Activated effector memory CD4-positive, alpha-beta T cell treated with Interleukin-2 at 50 U/mL for 16 hours (primary cell): ENCODE data around the gene HEPHL1.

Experiments
- DNase-seq: peaks from one replicate; pipeline ENCODE4 v3.0.0-alpha.2; 2020

Gene HEPHL1

GRCh38 chr11:94023856-94024255 lies 2.7 kb downstream of the HEPHL1 start:
- DNase-seq = no peak

DNA sequence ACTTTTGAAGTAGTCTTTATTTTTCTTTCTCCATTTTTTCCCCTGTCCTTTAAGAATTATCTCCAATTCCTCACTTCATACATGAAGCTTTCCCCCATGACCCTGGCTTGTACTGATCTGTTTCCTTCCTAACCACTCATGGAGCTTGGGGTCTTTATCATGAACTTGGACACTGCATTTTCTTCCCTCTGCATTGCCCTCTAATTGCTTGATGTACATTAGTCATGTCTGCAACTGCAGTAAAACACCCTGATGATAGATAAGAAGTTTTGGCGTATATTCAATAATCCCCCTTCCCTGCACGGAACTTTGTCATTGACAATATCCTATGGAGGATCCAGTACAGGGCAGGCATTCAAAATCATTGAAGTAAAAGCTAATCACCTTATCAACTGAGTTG lies 3.4 kb downstream of the HEPHL1 start:
- no peak for DNase-seq

DNA sequence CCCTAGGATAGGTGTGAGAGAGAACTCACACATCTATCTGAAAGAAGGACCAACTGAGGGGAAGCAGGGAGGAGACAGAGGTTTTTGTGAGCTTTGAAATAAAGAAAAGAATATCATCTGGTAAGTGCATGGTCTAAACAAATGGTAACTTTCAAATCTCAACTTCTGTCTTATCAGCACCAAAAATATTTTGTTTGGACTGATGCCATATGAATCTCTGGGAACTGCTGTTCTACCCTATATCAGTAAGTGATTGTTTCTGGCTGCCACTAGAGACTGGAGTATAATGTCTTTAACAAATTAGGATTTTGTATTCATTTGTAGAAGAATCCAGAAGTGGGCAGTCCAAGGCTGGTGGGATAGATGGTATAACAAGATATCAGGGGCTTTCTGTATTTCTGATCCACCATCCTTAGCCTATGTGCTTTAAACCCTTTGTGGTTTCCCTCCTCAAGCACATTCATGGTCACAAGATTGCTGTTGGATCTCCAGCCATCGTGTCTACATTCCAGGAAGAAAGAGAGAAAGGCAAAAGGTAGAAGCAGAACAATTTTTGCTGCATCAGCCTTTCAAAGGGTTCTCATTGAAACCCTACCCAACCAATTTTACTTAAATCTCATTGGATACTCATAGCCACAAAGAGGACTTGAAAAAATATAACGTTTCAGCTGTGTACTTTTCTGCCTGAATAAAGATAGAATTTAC lies 4.7 kb downstream of the HEPHL1 start:
- no peak for DNase-seq

- no peak for DNase-seq
These were observed 6.1 kb downstream of the HEPHL1 start for GRCh38 chr11:94027210-94027609.

- DNase-seq = no peak
These were observed 7.3 kb downstream of the HEPHL1 start for GRCh38 chr11:94028436-94028835.

DNA sequence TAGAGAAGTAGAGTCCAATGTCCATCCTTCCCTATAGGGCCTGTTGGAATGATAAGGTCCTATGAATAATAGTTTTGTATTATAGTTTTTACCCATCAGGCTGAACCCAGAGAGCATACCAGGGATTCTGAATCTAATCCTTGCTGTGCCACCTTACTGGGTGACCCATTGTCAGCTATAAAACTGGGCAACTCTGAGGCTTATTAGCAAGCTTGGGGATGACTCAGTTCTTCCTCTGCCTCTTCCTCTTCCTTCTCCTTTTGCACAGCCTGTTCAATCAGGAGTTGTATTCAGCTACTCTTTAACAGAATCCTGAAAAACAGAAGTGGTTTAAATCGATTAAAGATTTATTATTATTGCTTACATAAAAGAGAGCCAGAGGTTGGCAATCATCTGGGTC lies 8.9 kb downstream of the HEPHL1 start:
- DNase-seq = no peak

DNA sequence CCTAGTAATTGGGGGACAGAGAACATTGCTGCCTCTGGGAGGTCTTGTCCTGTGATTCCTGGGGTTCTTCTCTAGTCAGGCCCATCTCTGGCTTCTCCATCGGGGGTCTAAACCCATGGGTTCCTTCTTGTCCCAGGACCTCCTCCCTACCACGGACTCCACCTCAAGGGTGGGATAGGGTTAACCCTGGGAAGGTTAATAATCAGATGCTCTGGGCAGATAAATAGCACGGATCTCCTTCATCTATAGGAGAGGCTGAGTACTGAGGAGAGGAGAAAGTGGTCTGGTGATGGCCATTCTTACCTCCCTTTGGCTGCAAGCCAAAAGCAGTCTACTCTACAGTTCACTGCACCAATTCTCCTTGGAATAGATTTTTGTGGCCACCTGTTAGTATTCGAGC lies 10.5 kb downstream of the HEPHL1 start:
- DNase-seq = no peak

- DNase-seq = no peak
These were observed 10.9 kb downstream of the HEPHL1 start for GRCh38 chr11:94032066-94032465.

DNA sequence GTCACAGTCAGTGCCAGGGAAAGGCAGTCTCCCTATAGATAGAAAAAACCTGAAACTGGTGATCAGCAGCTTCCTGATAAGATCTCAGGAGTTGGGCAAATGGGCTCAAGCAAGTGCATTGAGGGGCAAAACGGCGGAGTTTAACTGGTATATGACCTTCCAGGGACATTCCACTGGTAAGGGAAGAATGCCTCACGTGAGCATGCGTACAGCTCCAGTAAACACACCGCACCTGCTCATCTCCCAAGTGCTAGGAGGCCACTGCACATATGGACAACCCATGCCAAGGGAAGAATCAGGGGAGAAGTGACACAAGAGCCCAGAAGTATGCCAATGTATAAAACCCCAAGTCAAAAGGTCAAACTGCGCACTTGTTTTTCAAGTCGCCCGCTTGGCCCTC lies 11.6 kb downstream of the HEPHL1 start:
- DNase-seq = no peak

- DNase-seq = no peak
These were observed 13.1 kb downstream of the HEPHL1 start for GRCh38 chr11:94034207-94034606.

- no peak for DNase-seq
These were observed 14.9 kb downstream of the HEPHL1 start for GRCh38 chr11:94036096-94036495.

DNA sequence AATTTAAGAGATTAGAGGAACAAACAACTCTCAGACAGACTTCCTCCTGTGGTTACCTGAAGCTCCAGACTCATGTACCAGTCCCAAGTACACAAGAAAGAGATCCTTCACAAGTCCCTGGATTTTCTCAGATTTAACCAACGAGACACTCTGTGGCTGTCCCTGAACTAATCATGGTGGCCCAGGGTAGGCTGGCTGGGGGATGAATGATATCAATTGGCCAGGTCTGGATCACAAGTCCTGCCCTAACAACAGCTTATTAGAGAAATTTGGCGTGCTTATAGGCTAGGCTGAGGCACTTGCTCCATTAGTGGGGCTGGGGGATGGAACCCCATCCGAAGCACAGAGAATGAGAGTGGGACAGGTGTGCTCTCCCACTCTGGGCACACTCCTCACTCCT lies 22.1 kb downstream of the HEPHL1 start:
- DNase-seq = no peak

DNA sequence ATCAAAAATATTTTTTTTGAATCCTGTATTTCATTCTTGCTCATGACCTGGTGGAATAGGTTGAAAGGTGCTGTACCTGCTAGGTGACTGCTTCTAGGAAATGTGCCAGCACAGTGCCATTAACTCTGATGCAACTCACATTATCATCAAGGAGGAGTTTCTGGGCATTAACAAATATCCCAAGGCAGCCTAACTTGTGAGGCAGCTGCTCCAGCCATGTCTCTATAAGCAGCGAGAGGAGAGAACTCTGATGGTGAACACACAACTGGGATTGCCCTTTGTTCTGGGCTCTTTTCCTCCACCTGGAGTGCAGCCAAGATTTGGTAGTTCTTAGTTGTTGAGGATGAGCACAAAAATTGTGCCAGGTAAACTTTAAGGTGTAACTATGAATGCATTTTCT lies 25.6 kb downstream of the HEPHL1 start:
- DNase-seq = no peak

DNA sequence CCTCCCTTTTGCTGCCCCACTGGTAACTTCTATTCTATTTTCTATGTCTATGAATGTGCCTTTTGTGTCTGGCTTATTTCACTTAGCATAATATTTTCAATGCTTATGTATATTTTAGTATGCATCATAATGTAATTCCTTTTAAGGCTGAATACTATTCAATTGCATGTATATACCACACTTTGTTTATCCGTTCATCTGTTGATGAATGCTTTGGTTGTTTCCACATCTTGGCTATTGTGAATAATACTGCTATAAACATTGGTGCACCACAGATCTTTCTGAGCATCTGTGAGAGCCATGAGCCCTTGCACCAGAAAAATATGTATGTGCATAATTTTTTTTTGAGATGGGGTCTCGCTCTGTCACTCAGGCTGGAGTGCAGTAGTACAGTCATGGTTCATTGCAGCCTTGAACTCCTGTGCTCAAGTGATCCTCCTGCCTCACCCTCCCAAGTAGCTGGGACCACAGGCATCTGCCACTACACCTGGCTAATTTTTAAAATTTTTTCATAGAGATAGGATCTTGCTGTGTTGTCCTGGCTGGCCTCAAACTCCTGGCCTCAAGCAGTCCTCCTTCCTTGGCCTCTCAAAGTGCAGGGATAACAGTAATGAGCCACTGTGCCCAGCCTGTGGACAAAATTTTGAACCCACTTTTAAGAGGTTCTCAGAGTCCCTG lies 27.0 kb downstream of the HEPHL1 start:
- no peak for DNase-seq

GRCh38 chr11:94049351-94049750 lies 28.2 kb downstream of the HEPHL1 start:
- DNase-seq = no peak

- no peak for DNase-seq
These were observed 37.5 kb downstream of the HEPHL1 start for GRCh38 chr11:94058630-94059029.

DNA sequence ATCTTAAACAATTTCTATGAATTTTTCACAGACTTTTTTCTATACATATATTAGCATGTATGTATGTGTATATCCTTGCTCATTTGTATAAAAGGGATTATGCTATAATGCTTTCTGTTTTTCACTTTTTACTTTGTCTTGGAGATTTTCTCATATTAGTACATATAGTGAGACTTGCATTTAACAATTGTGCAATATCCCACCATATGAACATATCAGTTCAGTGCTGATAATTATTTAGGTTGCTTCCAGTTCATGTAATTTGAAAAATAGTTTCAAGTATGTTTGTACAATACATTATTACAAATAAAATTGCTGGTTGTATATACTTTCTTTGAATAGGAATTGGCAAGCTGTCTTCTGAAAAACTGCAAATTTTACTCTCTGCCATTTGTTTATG lies 37.9 kb downstream of the HEPHL1 start:
- no peak for DNase-seq

- no peak for DNase-seq
These were observed 39.2 kb downstream of the HEPHL1 start for GRCh38 chr11:94060401-94060800.

DNA sequence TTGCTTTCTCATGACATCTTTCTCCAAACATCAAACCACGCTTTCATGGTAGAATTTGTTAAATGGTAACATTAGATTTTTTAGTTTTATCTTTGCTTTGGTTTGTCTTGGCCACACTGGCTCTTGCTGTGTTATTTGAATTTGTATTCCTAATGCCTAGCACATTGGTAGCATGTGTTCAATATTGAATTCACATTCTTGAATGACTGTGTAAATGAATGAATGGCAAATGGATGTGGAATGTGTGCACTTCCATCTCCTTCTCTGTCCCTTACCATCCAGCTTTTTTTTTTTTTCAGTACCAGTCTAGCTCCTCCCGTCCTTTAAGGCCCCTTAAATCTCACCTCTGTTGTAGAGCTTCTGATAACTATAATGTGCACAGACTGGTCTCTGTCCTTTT lies 41.2 kb downstream of the HEPHL1 start:
- DNase-seq = no peak

DNA sequence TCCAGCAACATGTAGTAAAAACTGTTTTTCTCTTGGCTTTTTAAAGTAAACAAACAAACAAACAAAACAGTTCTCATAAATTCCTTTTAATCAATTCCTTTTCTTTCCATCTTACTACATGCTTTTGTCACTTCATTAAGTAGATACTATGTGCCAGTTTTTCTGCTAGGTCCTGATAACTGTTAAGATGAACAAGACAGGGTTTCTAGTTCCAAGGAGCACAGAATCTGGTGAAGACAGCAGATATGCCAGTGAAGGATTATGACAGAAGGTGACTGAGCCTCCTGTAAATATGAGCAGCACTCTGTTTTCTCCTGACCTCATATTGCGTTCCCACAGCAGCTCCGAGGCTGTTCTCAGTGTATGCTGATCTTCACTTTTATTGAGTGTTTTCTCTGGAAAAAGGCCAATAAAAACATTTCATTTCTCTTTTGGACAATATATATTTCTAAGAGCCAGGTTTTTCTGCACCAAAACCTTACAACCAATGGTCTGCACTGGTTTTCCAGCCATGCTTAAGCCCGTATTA lies 45.8 kb downstream of the HEPHL1 start:
- no peak for DNase-seq

GRCh38 chr11:94068764-94069163 lies 47.6 kb downstream of the HEPHL1 start:
- no peak for DNase-seq

DNA sequence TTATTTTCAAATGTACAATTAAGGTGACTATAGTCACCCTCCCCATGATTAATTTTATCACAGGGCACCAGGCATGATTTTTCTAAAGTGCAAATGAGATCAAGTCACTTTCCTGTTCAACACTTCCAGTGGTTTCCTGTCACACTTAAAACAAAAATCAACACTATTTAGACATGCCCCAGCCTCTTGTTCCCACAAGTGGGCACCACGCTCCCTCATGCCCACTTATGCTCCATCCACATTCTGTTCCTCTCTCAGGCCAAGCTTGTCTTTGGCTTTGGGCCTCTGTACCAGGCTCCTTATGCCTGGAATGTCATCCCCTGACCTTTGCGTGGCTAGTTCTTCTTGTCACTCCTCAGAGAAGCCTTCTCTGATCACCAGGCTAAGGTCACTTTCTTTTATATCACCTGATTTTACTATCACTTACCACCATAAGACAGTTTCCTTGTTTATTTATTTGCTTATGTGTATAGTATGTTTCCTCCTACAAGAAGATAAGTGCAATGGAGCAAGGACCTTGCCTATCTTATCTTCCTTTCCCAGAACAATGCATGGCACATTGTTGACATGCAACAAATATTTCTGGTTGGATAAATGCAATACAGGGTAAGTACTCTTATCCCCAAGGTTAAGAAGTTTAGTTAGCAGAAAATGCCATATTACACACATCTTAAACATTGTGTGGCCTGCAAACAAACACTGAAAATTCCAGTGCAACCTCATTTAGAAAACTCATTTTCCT lies 56.6 kb downstream of the HEPHL1 start:
- no peak for DNase-seq

DNA sequence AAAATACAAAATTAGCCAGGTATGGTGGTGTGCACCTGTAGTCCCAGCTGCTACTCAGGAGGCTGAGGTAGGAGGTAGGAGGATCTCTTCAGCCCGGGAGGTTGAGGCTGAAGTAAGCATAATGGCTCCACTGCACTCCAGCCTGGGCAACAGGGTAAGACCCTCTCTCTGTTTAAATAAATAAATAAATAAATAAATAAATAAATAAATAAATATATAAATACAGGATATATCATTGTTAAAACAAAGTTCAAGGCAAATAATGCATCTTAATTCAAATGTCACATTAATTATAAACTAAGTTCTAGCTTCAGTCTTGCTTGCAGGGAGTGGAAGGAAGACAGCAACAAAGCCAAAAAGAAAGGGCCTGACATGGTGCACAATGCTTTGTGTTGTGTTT lies 63.0 kb downstream of the HEPHL1 start:
- DNase-seq = no peak

DNA sequence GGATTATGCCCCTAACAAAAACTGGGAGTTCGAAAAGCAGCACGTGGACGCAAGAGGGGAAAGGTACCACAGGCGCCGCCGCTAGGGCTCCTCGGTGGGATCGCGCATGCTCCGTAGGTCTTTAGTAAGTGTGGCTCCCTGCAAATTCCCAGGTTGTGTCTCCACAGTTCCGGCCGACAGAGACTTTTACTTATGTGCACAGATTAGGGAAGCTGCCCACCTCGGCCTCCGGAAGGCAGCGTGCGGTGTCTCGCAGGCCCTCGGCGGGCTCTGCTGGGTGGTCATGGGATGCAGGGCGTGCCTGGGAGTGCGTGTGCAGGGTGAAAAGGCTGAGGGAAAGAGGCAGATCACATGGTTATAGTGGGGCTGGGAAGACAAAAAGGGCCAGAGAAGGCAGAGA lies 67.8 kb downstream of the HEPHL1 start:
- no peak for DNase-seq
